Stimulated activated CD4-positive, alpha-beta T cell treated with anti-CD3 and anti-CD28 coated beads, Interleukin-1b, Interleukin-23, amount 100 ng/mL, for 1 hour (primary cell): ENCODE results near the gene LGI4.
A peak's percentile ranks its signal among the peaks of the same experiment; 100 is the strongest.

Source experiments
- DNase-seq, 2 donors: peaks; one replicate each; pipeline ENCODE4 v3.0.0-alpha.2; 2020; ENCODE audit warnings: low read depth in 2 of 2

The LGI4 gene

DNA sequence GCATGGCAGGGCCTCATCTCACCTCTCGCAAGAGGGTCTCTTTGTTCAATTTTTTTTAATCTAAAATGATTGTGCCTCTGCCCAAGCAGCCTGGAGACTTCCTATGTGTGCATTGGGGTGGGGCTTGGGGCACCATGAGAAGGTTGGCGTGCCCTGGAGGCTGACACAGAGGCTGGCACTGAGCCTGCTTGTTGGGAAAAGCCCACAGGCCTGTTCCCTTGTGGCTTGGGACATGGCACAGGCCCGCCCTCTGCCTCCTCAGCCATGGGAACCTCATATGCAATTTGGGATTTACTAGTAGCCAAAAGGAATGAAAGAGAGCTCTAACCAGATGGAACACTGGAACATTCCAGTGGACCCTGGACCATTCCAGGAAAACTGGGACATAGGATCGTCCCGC, 11.3 kb downstream of the LGI4 start:
- DNase-seq, result no peak

DNA sequence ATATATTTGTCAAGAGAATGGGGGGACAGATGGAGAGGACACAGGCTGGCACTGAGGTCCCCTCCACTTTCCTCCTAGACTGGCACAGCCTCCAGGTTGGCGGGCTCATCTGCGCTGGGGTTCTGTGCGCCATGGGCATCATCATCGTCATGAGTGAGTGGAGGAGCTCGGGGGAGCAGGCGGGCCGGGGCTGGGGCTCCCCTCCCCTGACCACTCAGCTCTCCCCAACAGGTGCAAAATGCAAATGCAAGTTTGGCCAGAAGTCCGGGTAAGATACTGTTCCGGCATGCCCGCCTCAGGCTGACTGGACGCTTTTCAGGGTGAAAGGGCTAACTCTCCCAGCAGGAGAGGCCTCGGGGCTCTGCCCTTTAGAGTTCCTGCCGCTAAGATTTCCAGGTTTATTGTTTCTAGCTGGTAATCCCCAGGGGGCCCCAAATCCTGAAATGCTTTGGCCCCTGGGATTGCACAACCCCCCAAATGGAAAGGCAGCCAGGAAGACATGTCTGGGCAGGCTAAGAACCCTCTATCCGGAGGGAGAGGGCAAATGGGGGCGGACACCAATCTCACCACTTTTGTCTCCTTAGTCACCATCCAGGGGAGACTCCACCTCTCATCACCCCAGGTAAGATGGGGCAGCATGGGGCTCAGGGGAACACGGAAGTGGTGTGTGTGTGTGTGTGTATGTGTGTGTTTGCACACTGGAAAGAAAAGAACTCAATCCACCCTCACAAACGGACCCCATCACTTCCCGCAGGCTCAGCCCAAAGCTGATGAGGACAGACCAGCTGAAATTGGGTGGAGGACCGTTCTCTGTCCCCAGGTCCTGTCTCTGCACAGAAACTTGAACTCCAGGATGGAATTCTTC, 11.9 kb downstream of the LGI4 start:
- DNase-seq, result no peak

DNA sequence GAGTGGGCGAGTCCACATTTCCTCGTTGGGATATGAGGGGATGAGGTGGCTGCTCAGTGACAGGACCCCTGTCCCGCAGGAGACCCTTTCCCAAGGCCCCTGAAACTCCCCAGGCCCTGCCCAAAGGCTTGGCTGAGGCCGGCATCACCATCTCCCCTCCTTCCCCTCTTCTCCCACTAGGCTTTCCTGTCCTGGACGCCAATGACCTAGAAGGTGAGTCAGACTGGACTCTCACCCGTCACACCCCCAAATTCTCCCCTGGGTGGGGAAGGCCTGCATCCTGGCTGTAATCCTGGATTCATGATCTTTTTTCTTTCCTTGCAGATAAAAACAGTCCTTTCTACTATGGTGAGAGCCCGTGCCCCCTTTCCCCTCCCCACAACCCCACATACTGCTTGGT, 14.0 kb downstream of the LGI4 start:
- no peak for DNase-seq

DNA sequence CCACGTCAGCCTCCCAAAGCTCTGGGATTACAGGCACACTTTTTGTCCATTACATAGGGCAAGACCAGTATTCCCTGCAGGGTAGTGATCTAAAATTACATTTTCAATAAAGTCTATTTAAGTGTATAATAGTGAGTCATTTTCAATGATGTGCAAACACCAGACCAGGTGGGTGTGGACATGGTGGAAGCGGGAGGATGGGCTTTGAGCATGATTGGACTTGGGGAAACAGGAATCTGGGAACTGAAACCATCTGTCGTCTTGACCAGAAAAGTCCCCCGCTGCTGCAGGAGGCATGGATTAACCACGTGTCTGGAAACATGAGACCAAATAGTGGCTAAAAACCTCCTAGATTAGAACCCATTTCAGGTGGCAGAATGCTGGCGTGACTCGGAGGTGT, 14.4 kb downstream of the LGI4 start:
- DNase-seq, result no peak

DNA sequence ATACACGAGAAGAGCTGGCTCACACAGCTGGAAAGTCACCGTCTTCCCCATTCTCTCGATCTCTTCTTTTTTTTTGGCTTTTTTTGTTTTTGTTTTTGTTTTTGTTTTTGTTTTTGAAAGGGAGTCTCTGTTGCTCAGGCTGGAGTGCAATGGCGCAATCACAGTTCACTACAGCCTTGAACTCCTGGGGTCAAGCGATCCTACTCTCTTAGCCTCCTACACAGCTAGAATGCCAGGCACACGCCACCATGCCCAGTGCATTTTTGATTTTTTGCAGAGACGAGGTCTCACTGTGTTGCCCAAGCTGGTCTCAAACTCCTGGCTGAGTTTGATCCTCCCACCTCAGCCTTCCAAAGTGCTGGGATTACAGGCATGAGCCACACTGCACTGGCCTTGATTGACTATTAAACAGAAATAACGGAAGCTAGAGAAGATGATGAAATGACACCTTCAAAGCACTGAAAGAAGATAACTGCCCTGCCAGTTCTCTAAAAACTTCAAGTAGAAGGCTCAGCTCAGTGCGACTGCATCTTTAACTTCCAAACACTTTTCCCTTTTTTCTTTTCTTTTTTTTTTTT, 15.2 kb downstream of the LGI4 start:
- no peak for DNase-seq

DNA sequence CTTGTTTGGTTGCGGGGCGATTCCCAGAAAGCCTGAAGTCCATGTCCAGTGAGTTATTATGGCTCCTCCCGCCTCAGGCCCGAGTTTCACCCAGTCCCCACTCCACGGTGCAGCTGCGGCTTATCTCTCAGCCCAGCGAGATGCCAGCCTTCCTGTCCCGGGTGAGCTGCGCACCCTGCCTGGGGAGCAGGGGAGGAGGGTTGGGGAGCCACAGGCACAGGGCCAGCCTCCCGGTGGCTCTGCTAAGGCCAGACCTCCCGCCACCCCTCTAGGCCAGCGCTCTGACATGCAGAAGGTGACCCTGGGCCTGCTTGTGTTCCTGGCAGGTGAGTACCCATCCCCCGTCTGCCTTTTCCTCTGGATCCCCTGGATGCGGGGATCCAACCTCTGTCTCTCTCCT, 15.8 kb downstream of the LGI4 start:
- DNase-seq, result no peak

DNA sequence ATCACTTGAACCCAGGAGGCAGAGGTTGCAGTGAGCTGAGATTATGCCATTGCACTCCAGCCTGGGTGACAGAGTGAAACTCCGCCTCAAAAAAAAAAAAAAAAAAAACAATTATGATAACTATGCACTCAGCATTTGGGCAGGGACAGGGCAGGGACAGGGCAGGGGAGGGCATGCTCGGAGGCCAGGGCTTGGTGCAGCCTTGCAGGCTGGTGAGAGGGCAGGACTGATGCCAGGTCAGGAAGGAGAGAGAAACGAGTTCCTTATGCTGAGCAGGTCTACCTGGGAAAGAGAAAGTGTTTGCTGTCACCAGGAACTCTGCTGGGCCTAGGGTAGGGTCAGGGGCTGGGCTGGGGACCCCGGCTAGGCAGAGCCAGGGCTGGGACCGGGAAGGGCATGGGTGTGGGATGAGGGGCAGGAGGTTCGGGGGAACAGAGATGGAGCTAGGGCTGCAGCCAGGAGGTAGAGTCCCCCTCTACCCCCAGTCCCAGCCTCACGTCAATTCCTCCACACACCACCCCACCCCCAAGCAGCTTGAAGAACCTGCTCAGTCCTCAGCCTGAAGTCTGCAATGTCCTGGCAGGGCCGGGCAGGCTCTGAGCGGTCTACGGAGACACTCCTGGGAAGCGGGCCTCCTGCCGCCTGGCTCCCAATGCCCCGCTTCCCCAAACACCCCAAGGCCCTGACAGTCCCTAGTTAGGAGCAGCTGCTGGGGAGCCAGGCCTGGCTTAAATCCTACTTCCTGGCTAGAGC, 16.4 kb downstream of the LGI4 start:
- DNase-seq, result no peak

DNA sequence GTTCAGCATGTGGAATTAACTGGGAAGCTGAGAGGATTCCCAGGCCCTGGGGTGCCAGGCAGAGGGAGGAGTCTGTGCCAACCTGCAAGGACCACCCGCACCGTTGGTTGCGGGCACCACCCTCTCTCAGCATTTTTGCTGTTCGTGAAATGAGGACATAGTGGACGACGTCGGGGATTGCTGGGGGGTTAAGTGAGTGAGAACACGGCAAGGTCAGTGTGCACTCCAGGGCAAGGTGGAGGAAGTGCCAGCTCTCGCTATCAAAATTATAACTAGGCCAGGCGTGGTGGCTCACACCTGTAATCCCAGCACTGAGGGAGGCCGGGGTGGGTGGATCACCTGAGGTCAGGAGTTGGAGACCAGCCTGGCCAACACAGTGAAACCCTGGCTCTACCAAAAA, 17.1 kb downstream of the LGI4 start:
- DNase-seq, result no peak

DNA sequence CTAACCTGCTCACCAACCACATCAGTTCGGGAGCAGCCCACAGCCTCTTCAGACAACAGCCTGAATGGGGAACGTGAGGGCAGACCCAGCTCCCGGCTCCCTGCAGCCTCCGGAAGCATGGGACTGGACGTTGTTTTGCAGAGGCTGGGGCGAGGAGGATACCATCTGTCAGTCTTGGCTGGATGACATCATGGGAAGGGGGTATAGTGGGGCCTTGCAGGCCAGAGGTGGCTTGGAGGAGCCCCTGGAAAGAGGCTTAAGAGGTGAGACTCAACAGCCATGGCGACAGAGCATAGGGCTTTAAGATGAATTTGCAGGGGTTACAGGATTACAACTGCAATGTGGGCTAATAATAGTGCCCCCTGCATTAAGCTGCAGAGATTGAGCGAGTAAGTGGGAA, 17.7 kb downstream of the LGI4 start:
- DNase-seq, result no peak

DNA sequence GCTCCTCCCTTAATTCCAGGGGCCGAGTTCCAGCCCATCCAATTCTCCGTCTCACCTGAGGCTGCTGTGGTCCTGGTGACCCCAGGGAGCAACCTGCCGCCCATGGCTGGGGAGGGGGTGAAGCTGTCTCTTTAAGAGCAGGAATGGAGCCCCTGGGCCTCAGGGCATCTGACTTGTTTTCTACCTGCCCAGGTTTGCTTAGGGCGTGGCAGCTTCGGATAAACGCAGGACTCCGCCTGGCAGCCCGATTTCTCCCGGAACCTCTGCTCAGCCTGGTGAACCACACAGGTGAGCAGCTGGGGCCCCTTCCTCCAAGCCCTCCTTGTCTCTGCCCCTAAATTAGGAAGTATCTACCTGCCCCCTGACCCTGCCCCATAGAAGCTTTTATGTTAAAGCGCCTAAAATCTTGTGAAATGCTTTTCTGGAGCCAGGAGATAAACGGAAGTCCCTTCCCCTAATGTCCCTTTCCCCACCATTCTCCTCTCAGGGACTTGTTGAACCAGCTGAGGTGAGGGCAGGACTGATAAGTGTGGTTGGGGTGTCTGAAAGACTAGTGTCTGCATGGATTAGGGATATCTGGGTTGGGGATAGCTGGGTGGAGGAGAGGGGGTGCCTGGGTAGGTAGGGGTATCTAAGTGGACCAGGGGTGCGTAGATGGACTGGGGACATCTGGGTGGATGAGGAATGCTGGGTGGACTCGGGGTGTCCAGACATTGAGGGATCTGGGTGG, 18.6 kb downstream of the LGI4 start:
- no peak for DNase-seq

DNA sequence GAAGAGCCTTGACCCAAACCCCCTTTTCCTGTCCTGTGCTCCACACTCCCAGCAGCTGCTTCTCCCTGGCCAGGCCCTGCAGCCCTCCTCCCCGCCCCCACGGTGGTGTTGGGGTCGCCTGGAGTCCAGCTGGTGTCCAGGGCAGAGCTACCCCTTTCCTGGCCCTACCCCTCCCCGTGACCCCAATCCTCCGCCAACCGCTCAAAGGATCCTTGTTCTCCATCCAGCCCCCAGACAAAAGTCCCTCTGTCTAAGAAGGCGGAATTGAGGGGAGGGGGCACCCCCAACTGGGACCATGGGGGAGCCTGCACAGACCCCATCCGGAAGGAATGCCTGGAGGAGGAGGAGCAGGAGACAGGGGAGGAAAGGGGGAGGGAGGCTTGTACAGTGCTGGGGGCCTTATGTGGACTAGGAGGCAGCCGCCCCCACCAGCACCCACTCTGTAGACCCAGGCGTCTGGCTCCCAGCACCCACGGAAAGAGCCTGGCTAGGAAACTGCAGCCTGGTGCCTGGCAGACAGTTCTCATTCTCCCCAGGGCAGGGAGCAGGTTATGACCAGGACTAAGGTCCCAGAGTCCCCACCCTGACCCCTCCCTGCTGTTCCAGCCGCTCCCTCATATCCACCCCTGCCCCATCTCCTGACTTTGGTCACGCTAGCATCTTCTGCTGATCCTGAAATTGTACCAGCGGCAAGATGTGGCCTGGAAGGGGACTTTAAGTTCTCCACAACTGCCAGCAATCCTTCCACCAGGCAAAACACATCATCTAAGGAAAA, 19.5 kb downstream of the LGI4 start, which contains the start of gene FXYD3:
FXYD3 (plus strand) TSS at position 647 of the 775 bp plus-strand sequence. CDS start 3,554 bp downstream, outside the sequence.
- no peak for DNase-seq

DNA sequence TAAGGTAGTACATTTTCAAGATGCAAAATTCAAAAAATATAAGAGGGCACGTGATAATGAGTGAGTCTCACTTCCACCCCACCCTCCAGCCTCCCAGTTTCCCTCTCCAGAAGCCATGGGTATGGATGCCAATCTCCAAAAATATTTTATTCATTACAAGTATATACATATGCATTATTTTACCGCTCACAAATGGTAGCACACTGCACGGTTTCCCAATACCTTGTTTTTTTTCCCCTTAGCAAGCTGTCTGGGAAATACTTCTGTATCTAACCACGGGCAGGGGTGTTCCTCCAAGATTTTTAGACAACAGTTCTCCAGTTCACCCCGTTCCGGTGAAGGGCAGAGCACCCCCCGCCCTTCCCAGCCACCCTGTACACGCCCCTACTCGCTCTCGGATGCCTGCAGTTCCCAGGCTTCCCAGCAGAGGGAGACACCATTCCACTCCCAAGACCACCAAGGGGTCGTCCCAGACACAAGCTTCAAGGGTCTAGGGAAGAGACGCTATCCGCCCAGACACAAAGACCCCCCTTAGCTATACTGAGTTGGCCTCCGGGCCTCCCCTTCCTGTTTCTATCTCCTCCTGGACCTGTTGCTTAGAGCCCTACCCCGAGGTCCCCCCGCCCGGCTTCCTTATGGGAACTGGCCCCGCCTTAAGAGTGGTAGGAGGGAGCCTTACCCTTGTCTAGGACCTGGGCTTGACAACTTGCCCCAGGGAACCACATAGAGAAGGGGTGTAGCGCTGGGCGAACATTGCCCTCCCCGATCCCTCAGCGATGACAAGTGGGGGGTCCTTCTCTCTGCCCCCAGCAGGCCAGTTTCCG, 20.3 kb downstream of the LGI4 start:
- DNase-seq, result peak; percentile 27 to 57

DNA sequence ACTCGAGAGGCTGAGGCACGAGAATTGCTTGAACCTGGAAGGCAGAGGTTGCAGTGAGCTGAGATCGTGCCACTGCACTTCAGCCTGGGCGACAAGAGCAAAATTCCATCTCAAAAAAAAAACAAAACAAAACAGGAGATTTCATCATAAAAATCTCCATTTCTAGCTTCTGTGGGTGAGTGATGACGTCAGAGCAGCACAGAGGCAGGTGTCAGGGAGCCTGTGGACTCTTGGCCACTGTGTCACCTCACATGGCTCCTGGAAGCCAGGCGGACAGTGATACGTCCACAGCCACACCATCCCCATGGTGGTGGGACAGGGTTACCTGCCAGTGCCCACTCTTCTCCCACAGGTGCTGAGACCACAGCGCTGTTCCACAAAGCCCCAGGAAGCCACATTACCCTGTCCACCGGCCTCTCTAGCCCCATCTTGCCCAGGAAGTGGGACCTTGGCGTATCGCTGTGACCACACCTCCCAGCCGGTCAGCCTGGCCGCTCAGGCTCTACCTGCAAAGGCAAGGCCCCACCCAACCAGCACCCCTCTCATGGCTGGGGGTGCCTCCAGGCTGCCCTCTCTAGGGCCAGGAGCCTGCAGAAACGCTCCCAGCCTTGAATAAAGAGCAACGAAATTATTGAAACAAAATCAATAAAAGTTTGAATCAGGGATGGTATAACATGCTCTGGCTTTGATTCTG, 21.7 kb downstream of the LGI4 start:
- DNase-seq, result no peak

DNA sequence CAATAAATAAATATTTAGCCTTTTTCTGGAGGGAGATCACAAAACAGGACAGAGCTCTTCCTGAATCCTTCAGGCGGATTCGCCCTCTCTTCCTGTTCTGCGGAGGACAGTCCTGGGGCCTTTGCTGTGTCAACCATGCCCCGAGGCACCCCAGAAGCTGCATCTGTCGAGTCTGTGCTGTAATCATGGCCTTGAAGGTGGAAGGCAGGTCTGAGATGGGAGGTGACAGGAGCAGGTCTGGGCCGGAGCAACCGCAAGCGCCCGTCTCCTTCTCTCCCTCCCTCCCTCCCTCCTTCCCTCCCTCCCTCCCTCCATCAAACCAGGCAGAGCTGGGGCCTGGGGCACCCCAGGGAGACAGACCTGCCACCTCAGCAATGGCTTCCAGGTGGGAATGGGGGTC, 23.9 kb downstream of the LGI4 start:
- DNase-seq, result no peak

DNA sequence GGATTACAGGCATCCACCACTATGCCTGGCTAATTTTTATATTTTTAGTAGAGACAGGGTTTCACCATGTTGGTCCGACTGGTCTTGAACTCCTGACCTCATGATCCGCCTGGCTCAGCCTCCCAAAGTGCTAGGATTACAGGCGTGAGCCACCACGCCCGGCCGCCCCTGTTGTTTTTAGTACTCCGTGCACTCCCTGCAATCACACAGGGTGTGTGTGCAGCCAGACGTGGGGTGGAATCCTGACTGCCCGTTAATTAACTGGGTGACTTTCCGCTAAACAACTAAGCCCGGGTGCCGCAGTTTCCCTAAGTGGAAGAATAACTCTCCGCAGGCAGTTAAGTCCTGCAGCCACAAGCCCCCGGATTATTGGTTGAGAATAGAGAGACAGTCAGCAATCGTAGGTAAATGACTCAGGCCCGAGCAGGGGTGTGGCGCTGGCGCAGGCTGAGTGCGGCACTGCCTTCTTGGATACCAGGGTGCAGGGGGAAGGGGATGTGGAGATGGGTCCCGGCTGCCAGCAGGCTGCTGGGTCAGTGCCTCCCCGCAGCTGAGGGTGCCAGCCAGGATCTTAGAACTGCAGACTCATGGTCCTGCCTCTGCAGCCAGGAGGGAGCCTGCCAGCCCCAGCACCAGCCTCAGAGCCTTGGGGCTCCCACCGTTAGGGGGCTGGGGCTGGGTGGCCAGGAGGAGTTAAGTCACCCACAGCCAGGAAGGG, 25.3 kb downstream of the LGI4 start:
- DNase-seq, result no peak

DNA sequence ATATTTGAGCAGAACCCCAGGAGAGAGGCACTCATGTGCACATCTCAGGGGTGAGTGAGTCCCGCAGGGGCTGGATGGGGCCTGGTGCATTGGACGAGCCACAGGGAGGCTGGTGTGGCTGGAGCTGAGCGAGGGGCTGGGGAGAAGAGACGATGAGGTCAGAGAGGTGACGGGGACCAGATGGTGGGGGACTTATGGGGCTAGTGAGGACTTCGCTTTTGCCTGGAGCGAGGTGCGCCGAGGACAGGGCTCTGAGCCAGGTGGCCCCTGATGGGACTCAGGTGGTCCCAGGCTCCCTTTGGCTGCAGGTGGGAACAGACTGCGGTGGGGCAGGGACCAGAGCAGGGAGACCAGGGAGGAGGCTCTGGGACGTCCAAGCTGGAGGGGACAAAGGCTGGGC, 26.1 kb downstream of the LGI4 start:
- DNase-seq, result no peak

DNA sequence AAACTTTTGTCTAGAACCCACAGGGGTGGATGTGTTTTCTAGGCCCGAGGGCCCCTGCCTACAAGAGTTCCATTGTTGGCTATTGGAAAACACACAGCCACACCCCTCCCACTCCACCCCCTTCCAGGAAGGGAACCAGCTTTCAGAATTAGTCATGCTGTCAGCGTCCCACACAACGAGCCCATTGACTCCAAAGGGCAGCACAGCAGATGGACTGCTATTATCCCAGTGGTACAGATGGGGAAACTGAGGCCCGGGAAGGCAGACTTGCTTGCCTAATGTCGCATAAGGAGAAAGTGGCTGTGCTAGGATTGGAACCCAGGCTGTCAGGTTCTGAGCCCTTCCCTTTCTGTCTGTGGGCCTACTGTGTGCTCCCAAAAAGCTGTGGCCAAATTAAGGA, 27.3 kb downstream of the LGI4 start:
- no peak for DNase-seq

DNA sequence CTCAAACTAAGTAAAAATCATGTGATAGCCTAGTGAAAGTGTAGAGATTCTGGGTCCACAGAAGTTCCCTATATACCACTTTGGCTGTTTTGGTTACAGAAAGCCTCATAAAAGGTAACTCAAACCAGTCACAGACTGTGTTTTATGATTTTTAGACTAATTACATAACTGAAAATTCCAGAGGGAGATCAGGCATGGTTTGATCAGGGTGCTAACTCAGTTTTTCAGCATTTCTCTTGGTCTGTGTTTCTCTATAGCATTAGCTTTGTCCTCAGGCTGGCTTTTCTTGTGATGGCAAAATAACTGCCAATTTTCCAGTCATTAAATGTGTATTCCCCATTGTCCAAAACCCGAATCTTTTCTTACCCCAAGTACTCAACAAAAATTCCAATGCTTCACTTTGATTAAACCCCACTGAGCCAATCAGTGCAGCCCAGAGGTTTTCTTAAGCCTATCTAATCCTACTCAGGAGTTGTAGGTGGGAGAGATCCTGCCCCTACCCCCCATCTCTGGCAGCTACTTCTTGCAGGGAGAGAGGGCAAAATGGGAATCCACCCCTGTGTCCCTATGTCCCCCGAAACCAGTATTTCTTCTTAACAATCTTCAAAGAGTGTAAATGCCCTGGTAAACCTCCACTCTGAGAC, 27.8 kb downstream of the LGI4 start:
- no peak for DNase-seq

DNA sequence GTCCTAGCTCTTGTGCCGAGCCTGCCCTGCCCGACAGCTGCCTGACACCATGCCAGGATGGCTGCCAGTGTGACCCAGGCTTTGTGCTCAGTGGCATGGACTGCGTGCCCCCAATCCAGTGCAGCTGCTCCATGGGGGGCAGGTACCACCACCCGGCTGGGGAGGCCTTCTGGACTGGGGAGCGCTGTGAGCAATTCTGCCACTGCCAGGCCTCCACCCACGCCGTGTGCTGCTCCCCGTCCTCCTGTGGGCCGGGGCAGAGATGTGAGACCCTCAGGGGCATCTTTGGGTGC, 28.6 kb downstream of the LGI4 start:
- DNase-seq, result no peak
